Measurements from ENCODE around the gene LILRB1. TPM values are rescaled to one million over a fixed set of nuclear protein-coding genes. Genes with fewer than 3 reads are reported as not detected.
A peak's percentile ranks its signal among the peaks of the same experiment; 100 is the strongest.
"Not testable (repeated sequence)": the region's sequence is repeated elsewhere in the genome, so short reads cannot be mapped to it uniquely, and the experiment has no call there.

Gene LILRB1
- total RNA-seq, 1 experiment from 2014 or later: not detected

- DNase-seq (ENCODE audit: low read depth): no peak
Observed at GRCh38 chr19:54661846-54662481, 31.7 kb downstream of the LILRB1 start.

GRCh38 chr19:54662730-54663129, 32.4 kb downstream of the LILRB1 start, which contains the start of gene LILRB4:
Gene LILRB4, plus strand, starts transcription at chr19:54662985. Its CDS starts 49 bp downstream, at chr19:54663034.
- no peak for DNase-seq (ENCODE audit: low read depth)

GRCh38 chr19:54665530-54665929, 35.2 kb downstream of the LILRB1 start:
- no peak for DNase-seq (ENCODE audit: low read depth)

GRCh38 chr19:54667217-54667616, 36.9 kb downstream of the LILRB1 start:
- no peak for DNase-seq (ENCODE audit: low read depth)

- no peak for DNase-seq (ENCODE audit: low read depth)
Observed at GRCh38 chr19:54668353-54668752, 38.1 kb downstream of the LILRB1 start.

- no peak for DNase-seq (ENCODE audit: low read depth)
Observed at GRCh38 chr19:54670576-54671357, 40.5 kb downstream of the LILRB1 start.

GRCh38 chr19:54673222-54673621, 42.9 kb downstream of the LILRB1 start:
- DNase-seq (ENCODE audit: low read depth): no peak

- DNase-seq (ENCODE audit: low read depth): peak; percentile 38
Observed at GRCh38 chr19:54674021-54674617, 43.8 kb downstream of the LILRB1 start.

GRCh38 chr19:54676210-54676834, 46.0 kb downstream of the LILRB1 start:
- DNase-seq (ENCODE audit: low read depth): peak; percentile 36

GRCh38 chr19:54677217-54677616, 46.9 kb downstream of the LILRB1 start:
- no peak for DNase-seq (ENCODE audit: low read depth)

GRCh38 chr19:54681596-54681995, 51.3 kb downstream of the LILRB1 start:
- not testable (repeated sequence) for DNase-seq (ENCODE audit: low read depth)

GRCh38 chr19:54682306-54682856, 52.1 kb downstream of the LILRB1 start:
- DNase-seq (ENCODE audit: low read depth): no peak

GRCh38 chr19:54684527-54684926, 54.2 kb downstream of the LILRB1 start:
- peak; percentile 42 for DNase-seq (ENCODE audit: low read depth)

Other genes with a start within 250 kb of the LILRB1 start
- gene TTYH1, start 215.0 kb upstream of the LILRB1 start, total RNA-seq (2014; rRNA removed; shearing (Covaris generic)): not detected in 2 replicates
- 8.6 and 10.5 TPM in 2 replicates for gene LENG8, start 181.3 kb upstream of the LILRB1 start, total RNA-seq (2014; rRNA removed; shearing (Covaris generic))
- gene LENG9, start 166.7 kb upstream of the LILRB1 start, total RNA-seq (2014; rRNA removed; shearing (Covaris generic)): 1.2 and 2.0 TPM in 2 replicates
- 0.25 TPM in 1 of 2 replicates, not detected in the other for gene CDC42EP5, start 157.2 kb upstream of the LILRB1 start, total RNA-seq (2014; rRNA removed; shearing (Covaris generic))
- gene LAIR2, start 127.7 kb upstream of the LILRB1 start, total RNA-seq (2014; rRNA removed; shearing (Covaris generic)): not detected in 2 replicates
- gene LILRA2, start 56.7 kb upstream of the LILRB1 start, total RNA-seq (2014; rRNA removed; shearing (Covaris generic)): not detected in 2 replicates
- not detected in 2 replicates for gene LILRA1, start 36.9 kb upstream of the LILRB1 start, total RNA-seq (2014; rRNA removed; shearing (Covaris generic))
- not detected in 2 replicates for gene LILRB4, start 32.5 kb downstream of the LILRB1 start, total RNA-seq (2014; rRNA removed; shearing (Covaris generic))
- gene KIR3DL3, start 94.0 kb downstream of the LILRB1 start, total RNA-seq (2014; rRNA removed; shearing (Covaris generic)): not detected in 2 replicates
- gene KIR2DL3, start 108.0 kb downstream of the LILRB1 start, total RNA-seq (2014; rRNA removed; shearing (Covaris generic)): not detected in 2 replicates
- not detected in 2 replicates for gene KIR2DL1, start 139.3 kb downstream of the LILRB1 start, total RNA-seq (2014; rRNA removed; shearing (Covaris generic))
- not detected in 2 replicates for gene KIR2DL4, start 173.1 kb downstream of the LILRB1 start, total RNA-seq (2014; rRNA removed; shearing (Covaris generic))
- not detected in 2 replicates for gene KIR3DL1, start 186.0 kb downstream of the LILRB1 start, total RNA-seq (2014; rRNA removed; shearing (Covaris generic))
- not detected in 2 replicates for gene KIR2DS4, start 202.2 kb downstream of the LILRB1 start, total RNA-seq (2014; rRNA removed; shearing (Covaris generic))
- not detected in 2 replicates for gene KIR3DL2, start 220.0 kb downstream of the LILRB1 start, total RNA-seq (2014; rRNA removed; shearing (Covaris generic))
- not detected in 2 replicates for gene FCAR, start 243.8 kb downstream of the LILRB1 start, total RNA-seq (2014; rRNA removed; shearing (Covaris generic))

Measured in M059J (cell line).